GM19463 (cell line): ENCODE results near the gene OPN3.

Experiments used
- ATAC-seq: cut with Tn5 transposase; IDR thresholded peaks from one replicate; pipeline ENCODE4 v1.9.1; 2021; ENCODE audit warnings: mild to moderate bottlenecking, moderate library complexity; ENCODE audit not compliant: unreplicated experiment

Gene OPN3

GRCh38 chr1:241647658-241648057, 7.5 kb upstream of the OPN3 start:
- ATAC-seq = no peak

DNA sequence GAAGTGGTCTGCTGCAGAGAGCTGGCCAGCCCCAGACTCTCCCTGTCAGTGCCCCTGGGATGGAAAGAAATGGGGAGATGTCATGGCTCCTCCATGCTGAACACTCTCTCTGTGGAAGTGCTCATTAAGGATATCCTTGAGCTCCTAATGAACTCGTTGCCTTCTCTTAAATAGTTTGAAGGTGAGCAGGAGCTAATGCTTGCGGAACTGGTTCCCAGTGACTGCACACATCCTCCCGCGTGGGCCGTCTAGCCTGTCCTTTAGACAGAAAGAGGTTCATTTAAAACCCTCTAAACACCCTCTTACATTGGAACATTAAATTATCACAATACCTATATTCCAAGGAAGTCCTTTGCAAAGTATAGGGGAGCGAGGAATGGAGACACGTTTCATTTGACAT, 6.0 kb upstream of the OPN3 start:
- no peak for ATAC-seq

DNA sequence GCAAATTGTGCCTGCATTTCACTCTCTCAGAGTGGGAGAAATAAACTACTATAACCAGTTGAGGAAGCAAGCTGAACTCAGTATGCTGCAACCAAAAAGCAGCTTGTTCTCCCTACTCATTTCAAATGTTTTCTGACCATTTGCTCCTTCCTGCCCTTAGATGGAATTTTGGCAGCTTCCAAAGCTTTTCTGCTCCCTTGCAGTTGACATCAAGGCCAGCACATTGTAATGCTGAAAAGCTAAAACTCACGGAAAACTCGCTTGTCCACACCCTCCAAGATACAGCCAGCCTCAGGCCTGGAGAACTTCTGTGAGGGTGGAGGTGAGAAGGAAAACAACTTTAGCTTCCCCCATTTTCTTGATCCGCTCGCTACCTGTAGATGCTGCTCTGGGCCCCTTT, 5.0 kb upstream of the OPN3 start:
- no peak for ATAC-seq

GRCh38 chr1:241644259-241644658, 4.1 kb upstream of the OPN3 start:
- ATAC-seq = no peak

DNA sequence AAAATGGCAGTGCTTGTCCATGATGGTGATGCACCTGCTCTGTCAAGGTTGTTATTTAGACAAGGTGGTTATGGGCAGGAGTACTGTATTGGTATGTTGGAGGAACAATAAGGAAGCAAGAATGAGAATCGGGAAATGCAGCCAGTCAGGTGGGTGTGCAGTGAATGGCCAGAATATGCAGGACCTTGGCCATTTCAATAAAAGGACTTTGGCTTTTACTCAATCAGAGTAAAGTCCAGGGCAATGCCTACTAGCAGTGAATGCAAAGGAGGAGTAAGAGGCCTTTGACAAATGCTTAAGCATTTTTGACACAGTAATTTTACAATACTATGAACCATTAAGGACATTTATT, 2.4 kb upstream of the OPN3 start:
- no peak for ATAC-seq

GRCh38 chr1:241641773-241642592, 1.8 kb upstream of the OPN3 start:
- no peak for ATAC-seq

DNA sequence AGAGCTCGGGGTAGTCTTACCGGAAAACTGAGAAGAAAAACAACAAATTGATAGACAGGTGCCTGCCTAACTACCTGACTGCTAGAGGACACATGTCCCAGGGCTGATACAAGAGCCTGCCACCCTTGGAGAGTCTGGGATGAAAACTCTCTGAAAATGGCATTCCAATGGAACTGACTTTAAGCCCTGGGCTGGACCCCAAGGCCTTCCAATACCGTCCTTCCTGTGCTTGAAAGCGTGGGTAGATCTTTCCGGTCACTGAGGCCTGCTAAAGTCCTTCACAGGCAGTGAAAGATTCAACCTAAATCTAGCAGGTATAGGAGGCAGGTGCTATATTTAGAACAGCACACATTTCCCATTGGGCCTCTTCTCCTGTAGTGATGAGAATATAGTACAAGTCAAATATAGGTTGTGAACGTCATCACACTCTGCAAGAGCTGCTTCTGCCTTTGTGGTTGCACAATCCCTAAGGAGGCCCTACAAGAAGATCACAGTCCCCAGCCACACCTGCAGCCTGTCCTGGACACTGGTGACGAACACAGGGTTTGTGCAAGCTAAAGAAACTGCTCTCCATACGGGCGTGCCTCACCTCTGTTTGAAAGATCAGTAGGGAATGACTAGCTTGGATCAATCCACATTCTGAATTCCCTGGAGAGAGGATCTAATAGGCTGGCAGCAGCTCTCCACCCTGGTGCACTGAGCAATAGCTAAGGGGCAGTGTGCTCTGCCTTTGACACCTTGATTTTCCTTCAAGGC, 876 bp upstream of the OPN3 start:
- ATAC-seq = no peak

DNA sequence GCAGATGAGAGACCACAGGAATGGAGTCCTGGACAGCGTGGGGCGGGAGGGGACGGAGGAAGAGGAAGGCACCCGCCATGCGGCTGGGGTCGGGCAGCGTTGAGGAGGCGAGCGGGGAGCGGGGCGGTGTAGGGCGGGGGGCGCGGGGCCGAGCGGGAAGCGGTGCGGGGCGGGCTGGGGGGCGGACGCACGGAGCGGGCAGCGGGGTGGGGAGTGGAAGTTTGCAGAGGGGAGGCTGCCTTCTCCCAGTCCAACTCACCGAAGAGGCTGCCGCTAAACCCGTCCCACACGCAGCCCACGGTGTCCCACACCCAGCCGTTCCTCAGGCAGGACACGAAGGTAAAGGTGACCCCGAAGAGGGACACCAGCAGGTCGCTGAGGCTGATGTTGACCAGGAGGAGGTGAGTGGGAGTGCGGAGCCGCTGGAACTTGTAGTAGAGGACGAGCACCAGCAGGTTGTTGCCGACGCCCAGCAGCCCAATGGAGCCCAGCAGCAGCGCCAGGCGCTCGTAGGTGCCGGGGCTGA, 483 bp downstream of the OPN3 start:
- peak; percentile 43 for ATAC-seq

- ATAC-seq = no peak
Measured at GRCh38 chr1:241638909-241639622, 1.1 kb downstream of the OPN3 start.

GRCh38 chr1:241638099-241638682, 2.0 kb downstream of the OPN3 start:
- no peak for ATAC-seq

DNA sequence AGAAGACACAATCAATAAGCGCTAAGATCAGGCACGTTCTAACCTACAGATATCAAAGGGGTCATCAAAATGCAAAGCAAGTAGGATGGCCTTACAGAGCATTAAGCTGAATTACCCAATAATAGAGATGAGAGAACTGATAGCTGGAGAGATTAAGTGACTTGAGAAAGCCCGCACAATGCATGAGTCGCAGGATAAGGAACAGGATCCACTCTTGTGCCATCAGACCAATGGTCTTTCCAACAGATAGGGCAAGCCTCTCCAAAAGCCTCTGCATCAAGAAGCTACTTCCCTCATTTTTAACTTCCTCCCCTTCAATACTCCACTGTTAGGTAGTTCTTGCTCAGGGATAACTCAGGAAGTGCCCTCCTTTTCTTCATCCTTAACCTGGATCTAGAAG, 2.6 kb downstream of the OPN3 start:
- ATAC-seq = no peak

- ATAC-seq = no peak
Measured at GRCh38 chr1:241637046-241637590, 3.1 kb downstream of the OPN3 start.

DNA sequence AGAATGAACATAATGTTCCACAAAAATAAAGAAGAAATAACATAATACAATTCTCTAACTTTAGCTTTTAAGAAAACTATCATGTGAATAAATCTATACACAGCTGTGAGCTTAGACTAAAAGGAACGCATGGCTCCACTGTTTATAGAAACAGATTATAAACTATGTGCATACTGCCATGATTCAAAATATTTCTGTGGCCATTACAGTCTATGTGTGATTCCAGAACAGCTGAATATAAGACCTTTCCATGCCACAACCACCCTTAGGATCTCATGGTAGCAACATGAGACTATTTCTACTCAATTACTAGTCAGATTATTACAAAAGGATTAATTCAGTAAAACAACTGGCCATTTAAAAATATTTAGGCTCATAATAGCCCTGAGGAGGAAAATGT, 3.9 kb downstream of the OPN3 start:
- no peak for ATAC-seq

GRCh38 chr1:241635556-241636152, 4.5 kb downstream of the OPN3 start:
- ATAC-seq = no peak

DNA sequence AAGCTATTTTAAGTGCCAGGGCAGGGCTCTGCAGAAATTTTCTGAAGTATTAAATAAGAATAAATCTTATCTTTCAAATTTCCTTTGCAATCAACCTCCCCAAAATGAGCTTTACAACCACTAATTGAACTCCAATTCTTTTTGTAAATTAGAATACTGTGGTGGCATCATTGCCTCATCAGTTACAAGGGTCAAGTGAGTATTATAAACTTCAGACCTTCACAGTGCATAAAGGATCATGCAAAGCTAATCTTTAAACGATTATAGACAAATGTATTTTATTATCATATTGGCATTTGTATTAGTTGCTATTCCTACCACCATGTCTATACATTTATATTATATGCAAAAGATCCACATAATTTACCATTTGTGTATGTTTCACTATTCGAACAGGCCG, 7.2 kb downstream of the OPN3 start:
- ATAC-seq = no peak

DNA sequence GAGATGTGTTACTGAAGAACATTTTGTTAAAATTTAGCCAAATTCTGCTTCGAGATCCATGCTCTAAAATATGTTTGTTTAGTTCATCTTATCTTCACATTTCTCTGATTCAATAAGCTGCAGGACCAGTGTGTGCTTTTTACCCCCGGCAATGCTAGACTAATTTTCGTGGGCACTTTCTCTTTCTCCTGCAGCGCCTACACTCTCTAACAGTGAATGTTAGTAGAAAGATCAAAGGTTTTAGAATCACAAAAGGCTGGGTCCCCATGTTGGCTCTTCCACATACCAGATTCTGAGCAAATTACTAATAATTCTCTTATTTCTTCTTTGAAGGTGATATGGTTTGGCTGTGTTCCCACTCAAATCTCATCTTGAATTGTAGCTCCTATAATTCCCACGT, 8.5 kb downstream of the OPN3 start:
- ATAC-seq = no peak

- no peak for ATAC-seq
Measured at GRCh38 chr1:241630899-241631298, 9.3 kb downstream of the OPN3 start.

DNA sequence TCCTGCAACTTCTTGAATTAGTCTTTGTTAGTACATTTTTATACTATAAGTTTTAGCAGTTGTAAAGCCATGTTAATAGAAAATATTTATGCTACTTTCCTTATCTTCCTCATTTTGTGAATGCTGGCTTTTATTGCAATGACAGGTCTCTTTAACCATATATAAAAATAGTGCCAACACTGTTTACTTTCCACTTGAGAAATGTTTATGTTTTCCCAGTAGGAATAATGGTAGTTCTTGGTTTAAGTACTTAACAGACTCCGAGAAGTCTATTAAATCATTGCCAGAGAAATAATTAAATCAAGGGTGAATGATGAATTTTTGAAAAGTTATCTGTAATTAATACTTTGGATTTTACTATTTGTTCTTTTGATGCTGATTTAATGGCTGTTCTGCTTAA, 9.7 kb downstream of the OPN3 start:
- no peak for ATAC-seq

DNA sequence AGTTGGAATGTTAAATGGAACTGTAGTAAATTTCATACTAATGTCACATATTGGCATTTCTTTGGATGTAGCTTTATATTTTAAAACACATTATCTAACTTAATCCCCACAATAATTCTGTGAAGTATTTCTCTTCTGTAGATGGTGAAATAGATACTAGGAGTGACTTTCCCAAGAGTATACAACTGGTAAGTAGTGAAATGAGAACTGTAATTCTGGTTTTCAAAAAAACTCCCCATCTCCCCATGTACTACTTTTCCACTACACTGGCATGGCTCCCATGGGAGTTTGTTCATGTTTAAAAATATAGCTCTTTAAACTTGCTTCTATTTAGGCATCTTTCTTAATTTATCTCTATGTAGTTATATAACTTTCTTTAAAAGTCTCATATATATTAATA, 10.2 kb downstream of the OPN3 start:
- no peak for ATAC-seq

GRCh38 chr1:241627453-241628259, 12.5 kb downstream of the OPN3 start:
- ATAC-seq = peak; percentile 62
